AG08396 (cell line): Measurements from ENCODE around the gene CDYL.
"Not testable (repeated sequence)": the region's sequence is repeated elsewhere in the genome, so short reads cannot be mapped to it uniquely, and the experiment has no call there.

Source experiments
- DNase-seq: peaks from one replicate; pipeline ENCODE4 v3.0.0; 2012; ENCODE audit warnings: low spot score, mixed read lengths

The CDYL gene

DNA sequence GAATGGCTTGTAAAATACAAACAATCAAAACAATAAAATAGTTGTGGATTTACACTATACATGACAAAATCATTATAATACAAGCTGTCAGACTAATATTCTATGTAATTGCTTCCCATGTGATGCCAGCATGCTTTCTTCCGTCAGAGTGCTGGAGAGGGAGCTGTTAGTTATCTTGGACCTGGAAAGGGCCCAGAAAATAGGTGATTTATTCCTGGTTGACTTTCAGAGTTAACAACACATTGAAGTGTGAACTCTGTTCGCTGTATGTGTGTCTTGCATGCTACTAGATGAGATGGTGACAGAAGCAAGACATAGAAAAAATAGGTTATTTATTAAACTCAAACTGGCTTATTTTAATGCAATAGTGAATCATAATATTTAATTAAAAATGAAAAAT lies 70.2 kb downstream of the CDYL start:
- DNase-seq, result no peak

DNA sequence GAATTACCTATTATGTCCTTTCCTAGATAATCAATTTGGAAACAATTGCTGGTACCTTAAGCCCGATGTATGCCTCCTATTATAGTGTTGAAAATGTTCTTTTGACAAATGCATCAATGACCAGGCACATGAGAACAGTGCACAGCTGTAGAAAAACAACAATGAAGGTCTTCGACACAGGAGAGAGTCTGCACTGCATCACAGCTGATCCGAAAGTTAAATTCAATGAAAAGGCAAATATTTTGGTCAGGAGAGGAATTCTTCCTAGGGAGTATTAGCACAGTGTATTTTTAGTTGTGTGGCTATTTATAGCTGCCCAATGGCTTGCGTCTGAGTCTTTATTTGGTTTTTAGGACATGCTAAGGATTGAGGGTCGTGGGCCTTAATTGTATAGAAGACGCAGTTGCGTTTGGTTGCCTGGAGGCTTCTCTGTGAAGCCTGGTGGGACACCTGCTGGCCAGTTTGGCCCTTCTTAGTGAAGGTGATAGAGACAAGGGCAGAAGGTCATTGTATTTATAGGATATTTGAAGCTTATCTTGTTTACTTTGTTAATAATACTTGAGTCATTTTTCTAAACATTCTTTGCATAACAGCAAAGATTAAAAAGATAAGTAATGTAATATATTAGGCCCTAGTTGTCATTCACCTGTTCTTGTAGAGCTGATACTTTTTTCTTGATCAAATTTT lies 72.3 kb downstream of the CDYL start:
- no peak for DNase-seq

DNA sequence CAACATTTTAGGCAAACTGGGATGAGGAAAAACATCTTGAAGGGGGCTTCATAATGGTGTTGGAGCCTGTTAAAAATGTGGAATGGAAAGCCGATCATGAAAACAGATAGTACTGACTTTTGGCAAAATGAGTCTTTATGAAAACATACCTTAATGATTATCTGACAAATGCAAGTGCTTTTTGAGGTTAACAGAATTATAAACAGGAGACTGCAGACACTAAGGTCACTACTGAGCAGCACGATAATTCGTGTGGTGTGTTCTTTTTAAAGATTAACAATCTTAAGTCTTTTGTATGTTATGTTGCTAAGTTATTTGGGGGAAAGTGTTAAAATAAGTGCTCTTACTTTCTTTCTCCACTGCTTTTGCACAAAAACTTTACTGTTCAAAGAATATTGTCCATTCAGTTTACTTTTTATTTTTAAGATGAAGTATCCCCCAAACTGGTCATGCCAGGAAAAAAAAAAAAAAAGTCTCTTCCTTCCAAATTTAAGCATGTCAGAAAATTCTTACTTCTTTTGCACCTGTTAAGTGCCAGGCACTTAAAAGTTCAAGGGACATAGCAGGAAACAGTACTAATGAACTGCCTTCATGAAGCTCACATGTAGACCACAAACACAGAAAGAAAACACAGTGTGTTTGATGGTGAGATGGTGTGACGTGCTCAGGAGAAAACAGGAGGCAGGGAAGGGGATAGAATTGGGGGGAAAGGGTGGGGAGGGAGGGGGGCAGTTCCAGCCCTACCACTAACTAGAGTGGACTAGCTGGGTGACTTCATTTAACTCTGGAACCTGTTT lies 73.2 kb downstream of the CDYL start:
- DNase-seq, result no peak

DNA sequence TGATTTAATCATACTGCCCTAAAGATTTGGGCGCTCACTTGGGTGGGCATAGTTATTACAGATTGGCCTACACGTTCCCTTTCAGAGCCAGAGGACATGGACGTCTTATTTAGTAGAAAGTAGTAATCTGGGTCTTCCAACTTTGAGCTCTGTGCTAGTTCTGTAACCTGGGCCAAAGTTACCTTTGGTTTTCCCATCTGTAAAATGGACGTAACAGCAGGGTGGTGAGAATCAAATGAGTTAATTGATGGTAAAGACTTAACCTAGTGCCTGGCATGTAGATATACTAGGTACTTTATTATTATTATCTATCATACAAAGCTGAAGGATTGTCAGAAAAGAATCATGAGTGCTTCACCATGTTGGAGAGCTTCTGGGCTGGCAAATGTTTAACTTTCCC lies 74.8 kb downstream of the CDYL start:
- DNase-seq, result no peak

- not testable (repeated sequence) for DNase-seq
Observed at GRCh38 chr6:4852186-4852585, 76.0 kb downstream of the CDYL start.

DNA sequence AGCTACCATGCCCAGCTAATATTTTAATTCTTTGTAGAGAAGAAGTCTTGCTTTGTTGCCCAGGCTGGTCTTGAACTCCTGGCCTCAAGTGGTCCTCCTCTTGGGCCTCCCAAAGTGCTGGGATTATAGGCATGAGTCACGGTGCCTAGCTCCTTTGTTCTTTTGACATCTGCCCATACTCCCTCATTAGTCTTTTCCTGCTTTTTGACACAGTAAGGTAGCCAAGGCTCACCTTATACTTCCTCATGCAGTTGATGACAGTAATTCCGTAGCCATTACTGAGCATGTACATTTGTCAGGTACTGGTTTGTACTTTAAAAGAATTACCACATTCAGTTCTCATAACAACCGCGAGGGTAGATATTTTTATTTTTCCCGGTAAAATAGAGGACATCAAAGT lies 76.7 kb downstream of the CDYL start:
- no peak for DNase-seq

GRCh38 chr6:4853349-4853748 lies 77.1 kb downstream of the CDYL start:
- no peak for DNase-seq

GRCh38 chr6:4853782-4854511 lies 77.7 kb downstream of the CDYL start:
- no peak for DNase-seq

DNA sequence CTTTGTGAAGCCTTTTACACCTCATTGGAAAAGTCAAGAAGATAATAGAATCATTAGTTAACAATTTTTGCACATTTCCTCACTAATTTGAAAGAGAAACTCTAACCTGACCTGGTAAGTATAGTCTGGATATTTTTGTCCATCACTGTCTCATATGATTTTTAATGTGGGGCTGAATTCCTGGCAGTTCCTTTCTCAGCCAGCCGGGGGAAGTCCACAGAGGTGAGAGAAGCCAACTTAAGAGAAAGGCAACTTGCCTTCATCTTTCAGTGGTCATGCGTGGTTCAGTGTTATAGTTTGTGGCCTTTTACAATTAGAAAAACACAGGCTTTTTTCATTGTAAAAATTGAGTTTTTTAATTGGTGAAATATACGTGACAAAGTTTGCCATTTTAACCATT lies 80.6 kb downstream of the CDYL start:
- no peak for DNase-seq

- no peak for DNase-seq
Observed at GRCh38 chr6:4858194-4859015, 82.2 kb downstream of the CDYL start.

GRCh38 chr6:4860387-4860786 lies 84.2 kb downstream of the CDYL start:
- no peak for DNase-seq

DNA sequence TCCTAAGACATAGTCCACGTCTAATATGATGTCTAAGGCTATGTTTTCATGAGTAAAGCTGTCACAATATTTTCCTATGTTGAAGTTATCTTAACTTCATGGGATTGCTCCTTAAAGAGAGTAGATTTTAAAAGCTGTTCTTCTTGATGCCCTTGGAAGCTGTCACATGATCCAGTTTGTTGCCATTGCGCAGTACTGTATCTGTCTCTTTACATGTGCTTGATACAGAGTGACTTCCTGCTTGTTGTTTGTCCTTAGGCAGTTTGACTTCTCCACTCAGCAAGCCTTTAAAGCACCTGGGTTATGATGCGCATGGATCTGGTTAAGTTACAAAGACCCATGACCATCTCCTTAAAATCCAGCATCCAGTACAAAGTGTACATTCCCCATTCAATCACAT lies 85.4 kb downstream of the CDYL start:
- DNase-seq, result no peak

- DNase-seq, result no peak
Observed at GRCh38 chr6:4864519-4864918, 88.3 kb downstream of the CDYL start.

DNA sequence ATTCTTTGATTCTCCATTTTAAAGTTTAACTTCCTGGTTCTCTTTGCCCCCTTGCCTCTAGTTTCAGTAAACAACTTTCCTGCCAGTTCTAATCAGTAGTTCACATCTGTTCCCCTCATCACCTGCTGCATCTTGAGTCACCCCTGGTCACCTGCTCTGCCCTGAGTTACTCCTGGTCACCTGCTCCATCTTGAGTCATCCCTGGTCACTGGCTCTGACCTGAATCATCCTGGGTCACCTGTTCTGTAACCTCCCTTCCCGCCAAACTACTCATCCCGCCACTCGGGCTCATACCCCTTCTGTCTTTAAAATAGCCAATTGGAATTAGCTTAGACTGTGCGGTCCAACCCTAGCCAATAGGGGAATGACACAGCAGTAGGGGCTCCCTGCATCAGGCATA lies 88.8 kb downstream of the CDYL start:
- not testable (repeated sequence) for DNase-seq

- DNase-seq, result no peak
Observed at GRCh38 chr6:4870821-4871494, 94.8 kb downstream of the CDYL start.

DNA sequence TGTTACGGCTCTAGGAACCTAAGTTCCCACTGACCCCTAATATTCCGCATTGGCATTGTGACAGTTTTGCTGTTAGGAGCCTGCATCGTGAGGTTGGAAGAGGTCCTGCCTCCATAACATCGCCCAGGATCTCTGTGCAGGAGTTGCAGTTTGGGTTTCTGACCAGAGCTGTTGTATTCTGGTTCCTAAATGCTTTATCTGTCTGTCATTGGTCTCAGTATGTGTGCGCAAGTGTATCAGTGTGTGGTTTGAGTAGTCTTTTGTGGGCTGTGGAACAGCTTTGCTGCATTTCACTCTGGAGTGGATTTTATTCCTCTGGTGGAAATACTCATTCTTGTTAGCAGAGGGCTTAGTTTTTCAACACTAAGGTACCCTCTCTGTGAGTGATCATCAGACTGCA lies 95.6 kb downstream of the CDYL start:
- no peak for DNase-seq

DNA sequence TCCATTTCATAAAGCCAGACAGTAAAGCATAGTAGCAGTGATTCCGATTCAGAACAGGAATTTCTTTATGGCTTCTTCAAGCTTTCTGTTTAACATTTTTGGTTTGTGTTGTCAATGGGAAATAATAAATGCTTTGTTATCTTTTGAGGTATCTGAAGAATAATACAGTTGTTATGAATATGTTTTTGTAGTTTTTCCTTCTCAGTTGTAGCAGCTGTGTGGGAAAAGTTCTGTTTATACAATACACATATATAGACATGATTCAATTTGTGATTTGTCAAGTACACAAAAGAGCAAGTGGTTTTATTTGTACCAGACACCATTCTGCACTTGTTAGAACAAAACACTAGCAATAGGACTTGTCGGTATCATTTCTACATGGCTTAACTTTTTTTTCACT lies 96.6 kb downstream of the CDYL start:
- DNase-seq, result no peak

DNA sequence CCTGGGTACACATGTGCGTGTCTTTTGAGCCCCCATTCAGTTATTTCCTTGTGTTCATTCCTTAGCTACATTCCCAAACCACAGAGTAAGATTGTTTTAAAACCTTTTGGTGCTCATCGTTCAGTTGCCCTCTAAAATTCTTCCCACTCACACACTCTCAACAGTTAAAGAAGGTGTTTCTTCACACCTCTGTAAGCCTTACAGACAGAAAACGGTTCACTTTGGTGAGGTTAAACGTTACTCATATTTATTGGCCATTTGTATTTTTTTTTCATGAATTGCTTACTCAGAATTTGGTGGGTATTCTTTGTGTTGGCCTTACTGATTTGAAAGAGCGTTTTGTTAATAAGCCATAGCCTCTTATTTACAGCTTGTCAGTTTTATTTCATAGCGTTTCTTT lies 97.7 kb downstream of the CDYL start:
- DNase-seq, result no peak

GRCh38 chr6:4879741-4880275 lies 103.6 kb downstream of the CDYL start:
- DNase-seq, result no peak

DNA sequence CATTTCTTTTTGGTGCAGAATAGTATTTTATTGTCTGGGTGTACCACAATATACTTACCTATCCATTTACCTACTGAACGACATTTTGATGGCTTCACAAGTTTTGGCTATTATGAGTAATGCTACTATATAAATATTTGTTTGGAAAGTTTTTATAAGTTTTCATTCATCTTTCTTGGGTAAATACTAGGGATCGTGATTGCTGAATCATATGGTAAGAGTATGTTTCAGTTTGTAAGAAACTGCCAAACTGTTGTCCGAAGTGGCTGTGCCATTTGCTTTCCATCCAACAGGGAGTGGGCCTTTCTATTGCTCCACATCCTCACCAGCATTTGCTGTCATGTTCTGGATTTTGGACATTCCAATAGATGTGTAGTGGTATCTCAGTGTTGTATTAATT lies 104.2 kb downstream of the CDYL start:
- no peak for DNase-seq

- DNase-seq, result no peak
Observed at GRCh38 chr6:4883298-4883697, 107.1 kb downstream of the CDYL start.
